ENCODE measurements around the gene RPA1.
A peak's percentile ranks its signal among the peaks of the same experiment; 100 is the strongest.

RPA1 gene

GRCh38 chr17:1860978-1861377 is 31.2 kb downstream of the RPA1 start:
- WGBS (ENCODE audit: insufficient coverage), result 96% methylated on average over 4 of the region's 11 CpGs
- CTCF ChIA-PET, result interaction anchor here (0.7 to 1.0 kb wide), 3 partner anchors 11 to 188 kb away, joined by 3 read pairs; no protein-coding TSS in a partner anchor

GRCh38 chr17:1861391-1862010 is 31.7 kb downstream of the RPA1 start:
- no peaks in the 10 kb centered on the region for H3K4me1 ChIP-seq (ENCODE audit: control extremely low read depth in 1 of 4, control insufficient read depth in 4 of 4, insufficient read depth in 4 of 4, low read length in 3 of 4)
- H3K9me3 ChIP-seq (ENCODE audit: control extremely low read depth in 1 of 5, control insufficient read depth in 4 of 5, insufficient read depth in 2 of 5, low read depth in 1 of 5, low read length in 4 of 5), result no peaks in the 10 kb centered on the region
- POLR2A ChIA-PET, result no interaction called here
- H3K27ac ChIP-seq (ENCODE audit: insufficient read depth in 1 of 2, low read depth in 1 of 2, low read length in 2 of 2, poor library complexity in 1 of 2, severe bottlenecking in 2 of 2), result peak overlapping the region in 1 of 2 experiments; percentile 0
- H3K27me3 ChIP-seq (replicated peaks in 2 of 5; ENCODE audit: control insufficient read depth in 4 of 5, insufficient read depth in 5 of 5, low read length in 4 of 5), result no peaks in the 10 kb centered on the region
- peaks cover 3 to 20% (median 13%) of the 10 kb centered on the region in 4 experiments for H3K36me3 ChIP-seq (ENCODE audit: control insufficient read depth in 4 of 4, insufficient read depth in 4 of 4, low read length in 3 of 4)
- CTCF ChIA-PET, result interaction anchor here (0.8 to 1.0 kb wide), 2 partner anchors 11 to 22 kb away, joined by 3 read pairs; no protein-coding TSS in a partner anchor
- no peak overlapping the region for H3K4me3 ChIP-seq (ENCODE audit: control insufficient read depth in 1 of 7, extremely low read depth in 1 of 7, insufficient read depth in 4 of 7, low read depth in 2 of 7, low read length in 6 of 7)
- WGBS (ENCODE audit: insufficient coverage), result 100% methylated on average over 13 of the region's 16 CpGs
- DNase-seq, result no peak

More at GRCh38 chr17:1860978-1861377, 31.2 kb downstream of the RPA1 start:
- POLR2A ChIA-PET, result no interaction called here
- H3K27ac ChIP-seq (ENCODE audit: insufficient read depth in 1 of 2, low read depth in 1 of 2, low read length in 2 of 2, poor library complexity in 1 of 2, severe bottlenecking in 2 of 2), result peak overlapping the region in 1 of 2 experiments; percentile 0
- no peak for DNase-seq
- H3K4me3 ChIP-seq (ENCODE audit: control insufficient read depth in 1 of 7, extremely low read depth in 1 of 7, insufficient read depth in 4 of 7, low read depth in 2 of 7, low read length in 6 of 7), result no peak overlapping the region
- H3K4me1 ChIP-seq (ENCODE audit: control extremely low read depth in 1 of 4, control insufficient read depth in 4 of 4, insufficient read depth in 4 of 4, low read length in 3 of 4), result no peaks in the 10 kb centered on the region
- H3K27me3 ChIP-seq (replicated peaks in 2 of 5; ENCODE audit: control insufficient read depth in 4 of 5, insufficient read depth in 5 of 5, low read length in 4 of 5), result no peaks in the 10 kb centered on the region
- peaks cover 3 to 20% (median 13%) of the 10 kb centered on the region in 4 experiments for H3K36me3 ChIP-seq (ENCODE audit: control insufficient read depth in 4 of 4, insufficient read depth in 4 of 4, low read length in 3 of 4)
- no peaks in the 10 kb centered on the region for H3K9me3 ChIP-seq (ENCODE audit: control extremely low read depth in 1 of 5, control insufficient read depth in 4 of 5, insufficient read depth in 2 of 5, low read depth in 1 of 5, low read length in 4 of 5)

- POLR2A ChIA-PET, result no interaction called here
- Histone ChIP-seq H3K4me1 (ENCODE audit: control extremely low read depth in 1 of 4, control insufficient read depth in 4 of 4, insufficient read depth in 4 of 4, low read length in 3 of 4) (peaks cover 0 to 2% (median under 1%) of the 10 kb centered on the region in 4 experiments), H3K4me3 (ENCODE audit: control insufficient read depth in 1 of 7, extremely low read depth in 1 of 7, insufficient read depth in 4 of 7, low read depth in 2 of 7, low read length in 6 of 7) (no peak overlapping the region), H3K9me3 (ENCODE audit: control extremely low read depth in 1 of 5, control insufficient read depth in 4 of 5, insufficient read depth in 2 of 5, low read depth in 1 of 5, low read length in 4 of 5) (no peaks in the 10 kb centered on the region), H3K27me3 (replicated peaks in 2 of 5; ENCODE audit: control insufficient read depth in 4 of 5, insufficient read depth in 5 of 5, low read length in 4 of 5) (no peaks in the 10 kb centered on the region), H3K36me3 (ENCODE audit: control insufficient read depth in 4 of 4, insufficient read depth in 4 of 4, low read length in 3 of 4) (peaks cover 2 to 20% (median 8%) of the 10 kb centered on the region in 4 experiments), H3K27ac (ENCODE audit: insufficient read depth in 1 of 2, low read depth in 1 of 2, low read length in 2 of 2, poor library complexity in 1 of 2, severe bottlenecking in 2 of 2) (no peak overlapping the region)
- CTCF ChIA-PET, result interaction anchor here (0.5 to 2.8 kb wide), 12 partner anchors 14 to 439 kb away, joined by 3 to 9 read pairs (median 4); no protein-coding TSS in a partner anchor
- WGBS (ENCODE audit: insufficient coverage), result 79% methylated on average over 9 of the region's 17 CpGs
- DNase-seq, result peak; percentile 51 to 76 (median 65)
These were observed 35.6 kb downstream of the RPA1 start for GRCh38 chr17:1865252-1866037.

GRCh38 chr17:1867307-1867706 is 37.5 kb downstream of the RPA1 start:
- no peaks in the 10 kb centered on the region for H3K9me3 ChIP-seq (ENCODE audit: control extremely low read depth in 1 of 5, control insufficient read depth in 4 of 5, insufficient read depth in 2 of 5, low read depth in 1 of 5, low read length in 4 of 5)
- ChIA-PET POLR2A (no interaction called here), CTCF (interaction anchor here (2.0 kb wide), 1 partner anchor 12 kb away, joined by 8 read pairs; no protein-coding TSS in a partner anchor)
- no peak for DNase-seq
- H3K4me3 ChIP-seq (ENCODE audit: control insufficient read depth in 1 of 7, extremely low read depth in 1 of 7, insufficient read depth in 4 of 7, low read depth in 2 of 7, low read length in 6 of 7), result no peak overlapping the region
- peaks cover 0 to 18% (median 3%) of the 10 kb centered on the region in 4 experiments for H3K36me3 ChIP-seq (ENCODE audit: control insufficient read depth in 4 of 4, insufficient read depth in 4 of 4, low read length in 3 of 4)
- peaks cover 0 to 6% (median 4%) of the 10 kb centered on the region in 4 experiments for H3K4me1 ChIP-seq (ENCODE audit: control extremely low read depth in 1 of 4, control insufficient read depth in 4 of 4, insufficient read depth in 4 of 4, low read length in 3 of 4)
- no peak overlapping the region for H3K27ac ChIP-seq (ENCODE audit: insufficient read depth in 1 of 2, low read depth in 1 of 2, low read length in 2 of 2, poor library complexity in 1 of 2, severe bottlenecking in 2 of 2)
- WGBS (ENCODE audit: insufficient coverage), result 93% methylated on average over 3 of the region's 3 CpGs
- no peaks in the 10 kb centered on the region for H3K27me3 ChIP-seq (replicated peaks in 2 of 5; ENCODE audit: control insufficient read depth in 4 of 5, insufficient read depth in 5 of 5, low read length in 4 of 5)

GRCh38 chr17:1868090-1868489 is 38.3 kb downstream of the RPA1 start:
- Histone ChIP-seq H3K4me1 (ENCODE audit: control extremely low read depth in 1 of 4, control insufficient read depth in 4 of 4, insufficient read depth in 4 of 4, low read length in 3 of 4) (peaks cover 0 to 6% (median 4%) of the 10 kb centered on the region in 4 experiments), H3K27ac (ENCODE audit: insufficient read depth in 1 of 2, low read depth in 1 of 2, low read length in 2 of 2, poor library complexity in 1 of 2, severe bottlenecking in 2 of 2) (no peak overlapping the region), H3K27me3 (replicated peaks in 2 of 5; ENCODE audit: control insufficient read depth in 4 of 5, insufficient read depth in 5 of 5, low read length in 4 of 5) (no peaks in the 10 kb centered on the region), H3K4me3 (ENCODE audit: control insufficient read depth in 1 of 7, extremely low read depth in 1 of 7, insufficient read depth in 4 of 7, low read depth in 2 of 7, low read length in 6 of 7) (no peak overlapping the region), H3K9me3 (ENCODE audit: control extremely low read depth in 1 of 5, control insufficient read depth in 4 of 5, insufficient read depth in 2 of 5, low read depth in 1 of 5, low read length in 4 of 5) (no peaks in the 10 kb centered on the region), H3K36me3 (ENCODE audit: control insufficient read depth in 4 of 4, insufficient read depth in 4 of 4, low read length in 3 of 4) (peaks cover 0 to 26% (median 7%) of the 10 kb centered on the region in 4 experiments)
- POLR2A ChIA-PET, result no interaction called here
- no peak for DNase-seq
- 96% methylated on average over 8 of the region's 8 CpGs for WGBS (ENCODE audit: insufficient coverage)
- CTCF ChIA-PET, result interaction anchor here (2.0 kb wide), 1 partner anchor 11 kb away, joined by 8 read pairs; no protein-coding TSS in a partner anchor

GRCh38 chr17:1870592-1870991 is 40.8 kb downstream of the RPA1 start:
- POLR2A ChIA-PET, result no interaction called here
- no peaks in the 10 kb centered on the region for H3K27me3 ChIP-seq (replicated peaks in 2 of 5; ENCODE audit: control insufficient read depth in 4 of 5, insufficient read depth in 5 of 5, low read length in 4 of 5)
- no peak overlapping the region for H3K27ac ChIP-seq (ENCODE audit: insufficient read depth in 1 of 2, low read depth in 1 of 2, low read length in 2 of 2, poor library complexity in 1 of 2, severe bottlenecking in 2 of 2)
- DNase-seq, result peak; percentile 3 to 46 (median 37)
- CTCF ChIA-PET, result no interaction called here
- no CpG with 5 or more reads among the region's 3 CpGs for WGBS (ENCODE audit: insufficient coverage)
- H3K4me1 ChIP-seq (ENCODE audit: control extremely low read depth in 1 of 4, control insufficient read depth in 4 of 4, insufficient read depth in 4 of 4, low read length in 3 of 4), result peaks cover 0 to 6% (median 4%) of the 10 kb centered on the region in 4 experiments
- no peaks in the 10 kb centered on the region for H3K9me3 ChIP-seq (ENCODE audit: control extremely low read depth in 1 of 5, control insufficient read depth in 4 of 5, insufficient read depth in 2 of 5, low read depth in 1 of 5, low read length in 4 of 5)
- H3K4me3 ChIP-seq (ENCODE audit: control insufficient read depth in 1 of 7, extremely low read depth in 1 of 7, insufficient read depth in 4 of 7, low read depth in 2 of 7, low read length in 6 of 7), result no peak overlapping the region
- peaks cover 9 to 42% (median 21%) of the 10 kb centered on the region in 4 experiments for H3K36me3 ChIP-seq (ENCODE audit: control insufficient read depth in 4 of 4, insufficient read depth in 4 of 4, low read length in 3 of 4)

Data from common myeloid progenitor, CD34-positive (primary cell).